MM.1S (cell line): Measurements from ENCODE around the gene CD14.

Experiments
- CTCF ChIP-seq: fragments of 300-600 bp; sonication (generic); IDR thresholded peaks from 2 replicates; pipeline ENCODE4 v1.5.1; 2016; ENCODE audit warnings: antibody characterized with exemption, low read length, mixed read lengths
- EZH2 ChIP-seq: fragments of 300-600 bp; sonication (generic); optimal IDR thresholded peaks from 2 replicates; pipeline ENCODE3; 2017; ENCODE audit warnings: low read depth, mild to moderate bottlenecking, antibody characterized with exemption, low read length, mixed read lengths
- EZH2phosphoT487 ChIP-seq: fragments of 300-600 bp; sonication (generic); IDR thresholded peaks from 2 replicates; pipeline ENCODE4 v1.6.1; 2018; ENCODE audit warnings: antibody characterized with exemption, low read length

GRCh38 chr5:140611020-140611521 lies 21.9 kb downstream of the CD14 start:
- TF ChIP-seq CTCF (no peak), EZH2 (no peak), EZH2phosphoT487 (no peak)
